HepG2 (cell line): Measurements from ENCODE around the gene KCNQ1OT1. TPM values are rescaled to one million over a fixed set of nuclear protein-coding genes. Genes with fewer than 3 reads are reported as not detected.

ENCODE experiments used
- CBFB ChIP-seq: sonication (generic); formaldehyde crosslinking; IDR thresholded peaks from 2 replicates; pipeline ENCODE4 v1.4.0; 2020; ENCODE audit warnings: missing genetic modification reagents
- CBX2 ChIP-seq, 2 experiments: fragments of 200-600 bp in 1 of 2; sonication (generic); formaldehyde crosslinking in 1 of 2; IDR thresholded peaks; 2 replicates each; pipeline versions ENCODE4 v1.7.0 to v1.8.1; 2018 to 2022; ENCODE audit warnings: low read depth in 2 of 2, low read length in 1 of 2, mild to moderate bottlenecking in 1 of 2, missing genetic modification reagents in 1 of 2
- GATAD1 ChIP-seq: IDR thresholded peaks from 2 replicates; pipeline ENCODE4 v1.6.1; 2016; ENCODE audit warnings: missing genetic modification reagents, missing compliant biosample characterization
- KDM5B ChIP-seq: sonication (generic); formaldehyde crosslinking; IDR thresholded peaks from 2 replicates; pipeline ENCODE4 v1.4.0; 2020; ENCODE audit warnings: missing genetic modification reagents, mild to moderate bottlenecking, borderline replicate concordance
- LCORL ChIP-seq, 2 experiments: fragments of 450-650 bp in 1 of 2; sonication (generic) in 1 of 2; formaldehyde crosslinking in 1 of 2; IDR thresholded peaks; 2 replicates each; pipeline versions ENCODE4 v1.5.0 to v1.6.1; 2017 to 2020; ENCODE audit warnings: antibody characterized with exemption in 1 of 2, missing genetic modification reagents in 1 of 2
- NR2F2 ChIP-seq: IDR thresholded peaks from 2 replicates; pipeline ENCODE4 v1.6.1; 2012; ENCODE audit warnings: low read depth, inconsistent platforms, borderline replicate concordance
- POLR2G ChIP-seq: fragments of 200-400 bp; formaldehyde crosslinking; IDR thresholded peaks from 2 replicates; pipeline ENCODE4 v1.6.1; 2018; ENCODE audit warnings: mild to moderate bottlenecking, low read depth, low read length, moderate library complexity
- PTBP1 ChIP-seq: fragments of 200-400 bp; formaldehyde crosslinking; IDR thresholded peaks from 2 replicates; pipeline ENCODE4 v1.6.1; 2018; ENCODE audit warnings: low read length, low read depth; ENCODE audit not compliant: poor library complexity, severe bottlenecking
- SOX13 ChIP-seq, 3 experiments: fragments of 450-650 bp in 1 of 3; sonication (generic) in 1 of 3; formaldehyde crosslinking in 1 of 3; IDR thresholded peaks in 2 of 3; conservative IDR thresholded peaks in 1 of 3; 2 replicates each; pipeline versions ENCODE4 v1.5.0 to v1.6.1; 2016 to 2020; ENCODE audit warnings: antibody characterized with exemption in 1 of 3, mild to moderate bottlenecking in 1 of 3, missing compliant biosample characterization in 1 of 3, missing genetic modification reagents in 1 of 3, moderate library complexity in 1 of 3
- ZNF614 ChIP-seq: IDR thresholded peaks from 2 replicates; pipeline ENCODE4 v1.6.1; 2018; ENCODE audit warnings: missing biosample characterization, missing genetic modification reagents, inconsistent platforms, borderline replicate concordance
- ZNF746 ChIP-seq: sonication (generic); formaldehyde crosslinking; IDR thresholded peaks from 2 replicates; pipeline ENCODE4 v1.8.0; 2022; ENCODE audit warnings: mild to moderate bottlenecking, missing genetic modification reagents
- ZSCAN31 ChIP-seq: sonication (generic); formaldehyde crosslinking; IDR thresholded peaks from 2 replicates; pipeline ENCODE4 v1.5.0; 2020; ENCODE audit warnings: low read depth, mild to moderate bottlenecking, missing genetic modification reagents
- polyA plus RNA-seq, 8 experiments: library from polyadenylated mRNA; depleted of rRNA in 3 of 8; stranded (reverse) in 7 of 8; unstranded in 1 of 8; fragments of >200 nt; fragmentation: Illumina TruSeq in 4 of 8; extraction: Trizol in 4 of 8; gene quantifications; 2 replicates each; pipeline versions ENCODE4 v1.2.1 to v1.2.3, GENCODE V29; 2011 to 2016; ENCODE audit warnings: low read depth in 4 of 8, missing spikeins in 1 of 8, mixed read lengths in 1 of 8; ENCODE audit not compliant: insufficient read depth in 1 of 8
- total RNA-seq, 5 experiments: library from RNA; depleted of rRNA; stranded (reverse); fragments of >200 nt; fragmentation: Illumina TruSeq; extraction: Trizol; gene quantifications; 2 replicates each; pipeline ENCODE4 v1.2.3, GENCODE V29; 2016; ENCODE audit warnings: low read depth in 1 of 5
- TF ChIP-seq, protein P1 (sequence below): sonication (generic); formaldehyde crosslinking; IDR thresholded peaks from 2 replicates; pipeline ENCODE4 v1.4.0; 2020; ENCODE audit warnings: missing genetic modification reagents, borderline replicate concordance
- TF ChIP-seq, protein P2 (sequence below): sonication (generic); formaldehyde crosslinking; IDR thresholded peaks from 2 replicates; pipeline ENCODE4 v1.4.0; 2020; ENCODE audit warnings: mild to moderate bottlenecking, missing genetic modification reagents
- TF ChIP-seq, protein P3 (sequence below): sonication (generic); formaldehyde crosslinking; IDR thresholded peaks from 2 replicates; pipeline ENCODE4 v1.4.0; 2020; ENCODE audit warnings: missing genetic modification reagents, borderline replicate concordance
- TF ChIP-seq, protein P4 (sequence below): sonication (generic); formaldehyde crosslinking; IDR thresholded peaks from 2 replicates; pipeline ENCODE4 v1.5.0; 2020; ENCODE audit warnings: missing genetic modification reagents, mild to moderate bottlenecking, borderline replicate concordance
- TF ChIP-seq, protein P5 (sequence below): sonication (generic); formaldehyde crosslinking; IDR thresholded peaks from 2 replicates; pipeline ENCODE4 v1.4.0; 2020; ENCODE audit warnings: missing genetic modification reagents, mild to moderate bottlenecking, borderline replicate concordance

The KCNQ1OT1 gene
- total and polyA plus RNA-seq, 2 of the 13 experiments (the other 11 are each of a cell fraction or from before 2014, with no cell fraction given) = 1.3 to 18.9 TPM

DNA sequence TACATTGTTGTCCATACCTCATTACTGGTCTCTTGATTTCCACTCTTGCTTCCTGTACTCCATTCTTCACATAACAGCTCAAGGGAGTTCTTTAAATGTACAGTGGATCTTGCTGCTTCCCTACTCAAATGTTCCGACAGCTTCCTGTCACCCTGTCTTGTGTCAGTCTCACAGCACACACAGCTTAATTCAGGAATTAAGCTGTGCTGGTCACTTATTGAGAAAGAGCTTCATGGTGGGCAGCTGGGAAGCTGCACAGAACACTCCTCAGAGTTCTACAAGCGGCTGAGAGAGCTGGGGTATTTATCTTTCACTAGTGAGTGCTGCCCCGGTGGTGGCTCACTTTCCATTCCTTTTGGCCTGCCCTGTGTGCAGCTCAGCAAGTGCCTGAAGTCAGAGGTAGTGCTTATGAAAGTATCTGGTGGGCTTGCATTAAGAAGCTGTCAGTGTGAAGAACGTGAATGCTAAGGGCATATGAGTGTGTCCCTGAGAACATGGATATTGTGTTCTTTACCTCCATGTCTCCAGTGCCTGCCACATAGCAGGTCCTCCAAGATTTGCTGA is 48.7 kb downstream of the KCNQ1OT1 start (continued):
- TF ChIP-seq, protein P1, sequence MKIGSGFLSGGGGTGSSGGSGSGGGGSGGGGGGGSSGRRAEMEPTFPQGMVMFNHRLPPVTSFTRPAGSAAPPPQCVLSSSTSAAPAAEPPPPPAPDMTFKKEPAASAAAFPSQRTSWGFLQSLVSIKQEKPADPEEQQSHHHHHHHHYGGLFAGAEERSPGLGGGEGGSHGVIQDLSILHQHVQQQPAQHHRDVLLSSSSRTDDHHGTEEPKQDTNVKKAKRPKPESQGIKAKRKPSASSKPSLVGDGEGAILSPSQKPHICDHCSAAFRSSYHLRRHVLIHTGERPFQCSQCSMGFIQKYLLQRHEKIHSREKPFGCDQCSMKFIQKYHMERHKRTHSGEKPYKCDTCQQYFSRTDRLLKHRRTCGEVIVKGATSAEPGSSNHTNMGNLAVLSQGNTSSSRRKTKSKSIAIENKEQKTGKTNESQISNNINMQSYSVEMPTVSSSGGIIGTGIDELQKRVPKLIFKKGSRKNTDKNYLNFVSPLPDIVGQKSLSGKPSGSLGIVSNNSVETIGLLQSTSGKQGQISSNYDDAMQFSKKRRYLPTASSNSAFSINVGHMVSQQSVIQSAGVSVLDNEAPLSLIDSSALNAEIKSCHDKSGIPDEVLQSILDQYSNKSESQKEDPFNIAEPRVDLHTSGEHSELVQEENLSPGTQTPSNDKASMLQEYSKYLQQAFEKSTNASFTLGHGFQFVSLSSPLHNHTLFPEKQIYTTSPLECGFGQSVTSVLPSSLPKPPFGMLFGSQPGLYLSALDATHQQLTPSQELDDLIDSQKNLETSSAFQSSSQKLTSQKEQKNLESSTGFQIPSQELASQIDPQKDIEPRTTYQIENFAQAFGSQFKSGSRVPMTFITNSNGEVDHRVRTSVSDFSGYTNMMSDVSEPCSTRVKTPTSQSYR (CRISPR knock-in tag) = no peak
- TF ChIP-seq NR2F2 (no peak), LCORL (IDR thresholded peaks at IDR 0.05) (no peak), LCORL (CRISPR knock-in tag; IDR thresholded peaks at IDR 0.05) (no peak), POLR2G (peak; percentile 65; the same call in 1 of the 2 replicates), CBFB (CRISPR knock-in tag) (no peak), ZNF746 (CRISPR knock-in tag) (no peak), ZNF614 (CRISPR knock-in tag) (no peak), PTBP1 (no peak), SOX13 (IDR thresholded peaks at IDR 0.05) (no peak), SOX13 (CRISPR knock-in tag; conservative IDR thresholded peaks at IDR 0.05 in 1 of 2, IDR thresholded peaks at IDR 0.05 in 1 of 2) (no peak), KDM5B (CRISPR knock-in tag) (no peak), ZSCAN31 (CRISPR knock-in tag) (no peak), GATAD1 (no peak), CBX2 (IDR thresholded peaks at IDR 0.05; ENCODE audit: low read depth, low read length) (no peak), CBX2 (CRISPR knock-in tag; IDR thresholded peaks at IDR 0.05; ENCODE audit: low read depth) (no peak)
- TF ChIP-seq, protein P2, sequence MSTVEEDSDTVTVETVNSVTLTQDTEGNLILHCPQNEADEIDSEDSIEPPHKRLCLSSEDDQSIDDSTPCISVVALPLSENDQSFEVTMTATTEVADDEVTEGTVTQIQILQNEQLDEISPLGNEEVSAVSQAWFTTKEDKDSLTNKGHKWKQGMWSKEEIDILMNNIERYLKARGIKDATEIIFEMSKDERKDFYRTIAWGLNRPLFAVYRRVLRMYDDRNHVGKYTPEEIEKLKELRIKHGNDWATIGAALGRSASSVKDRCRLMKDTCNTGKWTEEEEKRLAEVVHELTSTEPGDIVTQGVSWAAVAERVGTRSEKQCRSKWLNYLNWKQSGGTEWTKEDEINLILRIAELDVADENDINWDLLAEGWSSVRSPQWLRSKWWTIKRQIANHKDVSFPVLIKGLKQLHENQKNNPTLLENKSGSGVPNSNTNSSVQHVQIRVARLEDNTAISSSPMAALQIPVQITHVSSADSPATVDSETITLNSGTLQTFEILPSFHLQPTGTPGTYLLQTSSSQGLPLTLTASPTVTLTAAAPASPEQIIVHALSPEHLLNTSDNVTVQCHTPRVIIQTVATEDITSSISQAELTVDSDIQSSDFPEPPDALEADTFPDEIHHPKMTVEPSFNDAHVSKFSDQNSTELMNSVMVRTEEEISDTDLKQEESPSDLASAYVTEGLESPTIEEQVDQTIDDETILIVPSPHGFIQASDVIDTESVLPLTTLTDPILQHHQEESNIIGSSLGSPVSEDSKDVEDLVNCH = no peak
- TF ChIP-seq, protein P3, sequence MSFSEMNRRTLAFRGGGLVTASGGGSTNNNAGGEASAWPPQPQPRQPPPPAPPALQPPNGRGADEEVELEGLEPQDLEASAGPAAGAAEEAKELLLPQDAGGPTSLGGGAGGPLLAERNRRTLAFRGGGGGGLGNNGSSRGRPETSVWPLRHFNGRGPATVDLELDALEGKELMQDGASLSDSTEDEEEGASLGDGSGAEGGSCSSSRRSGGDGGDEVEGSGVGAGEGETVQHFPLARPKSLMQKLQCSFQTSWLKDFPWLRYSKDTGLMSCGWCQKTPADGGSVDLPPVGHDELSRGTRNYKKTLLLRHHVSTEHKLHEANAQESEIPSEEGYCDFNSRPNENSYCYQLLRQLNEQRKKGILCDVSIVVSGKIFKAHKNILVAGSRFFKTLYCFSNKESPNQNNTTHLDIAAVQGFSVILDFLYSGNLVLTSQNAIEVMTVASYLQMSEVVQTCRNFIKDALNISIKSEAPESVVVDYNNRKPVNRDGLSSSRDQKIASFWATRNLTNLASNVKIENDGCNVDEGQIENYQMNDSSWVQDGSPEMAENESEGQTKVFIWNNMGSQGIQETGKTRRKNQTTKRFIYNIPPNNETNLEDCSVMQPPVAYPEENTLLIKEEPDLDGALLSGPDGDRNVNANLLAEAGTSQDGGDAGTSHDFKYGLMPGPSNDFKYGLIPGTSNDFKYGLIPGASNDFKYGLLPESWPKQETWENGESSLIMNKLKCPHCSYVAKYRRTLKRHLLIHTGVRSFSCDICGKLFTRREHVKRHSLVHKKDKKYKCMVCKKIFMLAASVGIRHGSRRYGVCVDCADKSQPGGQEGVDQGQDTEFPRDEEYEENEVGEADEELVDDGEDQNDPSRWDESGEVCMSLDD (CRISPR knock-in tag) = no peak
- TF ChIP-seq, protein P4, sequence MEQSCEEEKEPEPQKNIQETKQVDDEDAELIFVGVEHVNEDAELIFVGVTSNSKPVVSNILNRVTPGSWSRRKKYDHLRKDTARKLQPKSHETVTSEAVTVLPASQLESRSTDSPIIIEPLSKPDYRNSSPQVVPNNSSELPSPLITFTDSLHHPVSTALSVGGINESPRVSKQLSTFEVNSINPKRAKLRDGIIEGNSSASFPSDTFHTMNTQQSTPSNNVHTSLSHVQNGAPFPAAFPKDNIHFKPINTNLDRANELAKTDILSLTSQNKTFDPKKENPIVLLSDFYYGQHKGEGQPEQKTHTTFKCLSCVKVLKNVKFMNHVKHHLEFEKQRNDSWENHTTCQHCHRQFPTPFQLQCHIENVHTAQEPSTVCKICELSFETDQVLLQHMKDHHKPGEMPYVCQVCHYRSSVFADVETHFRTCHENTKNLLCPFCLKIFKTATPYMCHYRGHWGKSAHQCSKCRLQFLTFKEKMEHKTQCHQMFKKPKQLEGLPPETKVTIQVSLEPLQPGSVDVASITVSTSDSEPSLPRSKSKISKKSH (CRISPR knock-in tag) = no peak
- TF ChIP-seq, protein P5, sequence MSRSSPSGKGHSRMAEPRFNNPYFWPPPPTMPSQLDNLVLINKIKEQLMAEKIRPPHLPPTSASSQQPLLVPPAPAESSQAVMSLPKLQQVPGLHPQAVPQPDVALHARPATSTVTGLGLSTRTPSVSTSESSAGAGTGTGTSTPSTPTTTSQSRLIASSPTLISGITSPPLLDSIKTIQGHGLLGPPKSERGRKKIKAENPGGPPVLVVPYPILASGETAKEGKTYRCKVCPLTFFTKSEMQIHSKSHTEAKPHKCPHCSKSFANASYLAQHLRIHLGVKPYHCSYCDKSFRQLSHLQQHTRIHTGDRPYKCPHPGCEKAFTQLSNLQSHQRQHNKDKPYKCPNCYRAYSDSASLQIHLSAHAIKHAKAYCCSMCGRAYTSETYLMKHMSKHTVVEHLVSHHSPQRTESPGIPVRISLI = no peak
